ENCODE results near the gene IP6K1.

Gene IP6K1

DNA sequence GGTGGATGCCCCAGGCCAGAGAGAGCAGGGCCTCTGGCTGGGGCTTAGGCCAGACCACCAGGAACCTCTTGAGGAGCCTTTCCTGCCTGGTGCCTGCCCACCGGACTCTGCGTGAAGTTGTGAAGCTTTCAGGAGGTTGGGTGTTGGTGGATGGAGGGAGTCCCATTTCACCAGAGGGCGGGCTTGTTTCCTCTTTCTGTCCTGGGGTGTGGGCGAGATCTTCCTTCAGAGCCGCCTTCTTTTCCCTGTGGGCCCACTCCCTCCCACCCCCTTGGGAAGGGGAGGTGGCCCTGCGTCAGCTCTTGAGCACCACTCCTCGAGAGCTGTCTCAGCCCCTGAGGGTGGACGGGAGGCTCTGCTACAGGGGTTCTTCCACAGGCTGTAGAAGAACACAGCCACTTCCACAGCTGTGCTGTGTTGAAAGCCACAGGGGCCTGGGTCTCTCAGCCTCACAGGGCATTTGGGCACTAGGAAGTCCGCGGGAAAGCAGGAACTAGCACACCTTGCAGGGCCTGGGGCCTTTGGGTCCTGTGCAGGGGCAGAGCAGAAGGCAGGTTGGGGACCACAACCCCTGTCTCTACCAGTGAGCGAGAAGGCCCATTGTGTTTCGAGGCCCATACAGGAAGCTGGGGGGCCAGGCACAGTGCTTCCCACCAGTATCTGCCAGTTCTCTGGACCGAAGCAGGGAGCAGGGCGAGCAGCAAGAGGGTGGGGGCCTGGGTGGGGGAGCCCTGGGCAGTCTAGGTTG lies 69.0 kb downstream of the IP6K1 start:
- in situ Hi-C loops (cut with HindIII; ENCODE audit: low pct_ligation_motif_present, low pct_unique_long_range_greater_than_20kb, low sequenced_read_pairs), result no loop called here
- no peak for DNase-seq

- no peak for DNase-seq
- in situ Hi-C loops (cut with HindIII; ENCODE audit: low pct_ligation_motif_present, low pct_unique_long_range_greater_than_20kb, low sequenced_read_pairs), result no loop called here
Measured at GRCh38 chr3:49716691-49717210, 69.6 kb downstream of the IP6K1 start.

- in situ Hi-C loops (cut with HindIII; ENCODE audit: low pct_ligation_motif_present, low pct_unique_long_range_greater_than_20kb, low sequenced_read_pairs), result no loop called here
- no peak for DNase-seq
Measured at GRCh38 chr3:49716169-49716568, 70.2 kb downstream of the IP6K1 start.

DNA sequence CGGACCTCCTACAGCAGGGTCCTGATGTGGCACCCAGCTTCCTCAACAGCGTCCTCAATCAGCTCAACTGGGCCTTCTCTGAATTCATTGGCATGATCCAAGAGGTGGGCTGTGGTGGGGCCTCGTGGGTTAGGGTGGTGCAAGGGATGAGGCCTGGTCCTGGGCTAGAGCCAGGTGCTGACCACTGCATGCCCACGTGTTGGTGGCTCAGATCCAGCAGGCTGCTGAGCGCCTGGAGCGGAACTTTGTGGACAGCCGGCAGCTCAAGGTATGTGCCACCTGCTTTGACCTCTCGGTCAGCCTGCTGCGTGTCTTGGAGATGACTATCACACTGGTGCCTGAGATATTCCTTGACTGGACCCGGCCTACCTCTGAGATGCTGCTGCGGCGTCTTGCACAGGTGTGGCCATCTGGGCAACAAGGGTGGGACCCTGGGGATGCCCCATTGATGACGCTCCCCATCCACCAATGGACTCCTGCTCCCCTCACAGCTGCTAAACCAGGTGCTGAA lies 70.7 kb downstream of the IP6K1 start:
- DNase-seq, result no peak

DNA sequence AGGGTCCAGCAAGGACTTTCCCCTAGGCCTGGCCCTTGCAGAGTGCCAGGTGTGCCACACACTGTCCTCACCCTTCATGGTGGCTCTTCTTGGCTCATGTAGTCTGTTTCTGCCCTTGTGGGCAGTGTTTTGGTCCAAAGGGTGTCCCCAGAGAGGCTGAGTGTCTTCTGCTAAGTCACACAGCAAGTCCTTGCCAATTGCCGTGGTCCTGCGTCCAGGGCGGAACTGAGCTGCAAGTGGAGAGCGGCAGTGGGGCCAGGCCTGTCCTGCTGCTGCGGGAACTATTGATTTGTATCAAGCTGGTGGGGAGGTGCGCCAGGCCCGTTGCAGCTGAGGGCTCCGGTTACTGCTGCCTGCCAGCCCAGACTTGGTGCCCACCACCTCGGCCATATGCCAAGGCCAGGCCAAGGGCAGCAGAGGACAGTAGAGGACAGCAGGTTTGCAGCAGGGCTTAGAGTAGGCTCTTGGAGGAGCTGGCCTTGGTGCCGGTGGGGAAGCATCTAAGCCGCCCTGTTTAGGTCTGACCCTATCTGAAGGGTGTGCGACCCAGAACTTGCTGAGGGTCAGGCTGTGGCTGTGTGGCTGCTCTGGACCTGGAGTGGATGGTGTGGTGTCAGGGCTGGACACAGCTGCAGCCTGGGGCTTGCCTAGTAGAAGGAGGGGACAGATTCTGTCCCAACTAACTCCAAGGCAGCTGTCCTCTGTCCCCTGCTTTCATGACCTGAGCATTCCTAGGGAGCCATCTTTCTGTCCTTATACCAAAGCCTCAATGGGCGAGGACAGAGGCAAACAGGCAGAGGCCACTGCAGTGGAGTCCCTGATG lies 71.4 kb downstream of the IP6K1 start:
- DNase-seq, result no peak
- in situ Hi-C loops (cut with HindIII; ENCODE audit: low pct_ligation_motif_present, low pct_unique_long_range_greater_than_20kb, low sequenced_read_pairs), result no loop called here

More for the DNA sequence above, 70.7 kb downstream of the IP6K1 start:
- in situ Hi-C loops (cut with HindIII; ENCODE audit: low pct_ligation_motif_present, low pct_unique_long_range_greater_than_20kb, low sequenced_read_pairs), result no loop called here

GRCh38 chr3:49713336-49714105 lies 72.8 kb downstream of the IP6K1 start:
- no peak for DNase-seq
- in situ Hi-C loops (cut with HindIII; ENCODE audit: low pct_ligation_motif_present, low pct_unique_long_range_greater_than_20kb, low sequenced_read_pairs), result no loop called here

DNA sequence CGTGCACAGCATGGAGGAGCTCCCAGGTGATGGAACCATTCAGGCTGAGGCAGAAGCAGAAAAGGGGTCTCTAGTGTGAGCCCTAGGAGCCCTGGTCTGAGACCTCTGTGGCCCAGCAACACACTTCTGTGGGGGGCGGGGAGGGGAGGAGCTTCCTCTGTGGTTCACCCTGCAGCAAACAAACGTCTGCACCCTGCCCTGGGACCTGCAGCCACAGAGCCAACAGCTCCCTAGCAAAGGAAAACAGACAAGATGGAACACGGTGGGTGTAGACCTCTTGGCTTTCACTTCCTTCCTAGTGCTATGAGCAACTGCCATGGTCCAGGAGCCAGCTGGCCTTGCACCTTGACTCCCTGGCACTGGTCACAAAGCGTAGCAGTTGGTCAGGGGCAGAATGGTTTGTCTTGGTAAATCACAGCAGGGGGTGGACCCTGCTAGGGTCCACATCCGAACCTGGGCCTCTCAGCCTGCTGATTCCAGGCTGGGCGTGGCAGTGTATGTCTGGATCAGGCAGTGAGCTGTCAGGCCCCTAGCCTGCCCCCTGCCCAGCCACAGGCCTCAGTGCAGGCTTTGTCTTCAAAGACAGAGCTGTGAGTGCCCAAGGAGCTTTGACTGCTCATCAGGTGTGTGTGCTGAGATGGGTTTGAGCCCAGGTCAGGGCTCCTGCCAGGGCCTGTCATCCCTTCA lies 73.6 kb downstream of the IP6K1 start:
- in situ Hi-C loops (cut with HindIII; ENCODE audit: low pct_ligation_motif_present, low pct_unique_long_range_greater_than_20kb, low sequenced_read_pairs), result no loop called here
- DNase-seq, result no peak

DNA sequence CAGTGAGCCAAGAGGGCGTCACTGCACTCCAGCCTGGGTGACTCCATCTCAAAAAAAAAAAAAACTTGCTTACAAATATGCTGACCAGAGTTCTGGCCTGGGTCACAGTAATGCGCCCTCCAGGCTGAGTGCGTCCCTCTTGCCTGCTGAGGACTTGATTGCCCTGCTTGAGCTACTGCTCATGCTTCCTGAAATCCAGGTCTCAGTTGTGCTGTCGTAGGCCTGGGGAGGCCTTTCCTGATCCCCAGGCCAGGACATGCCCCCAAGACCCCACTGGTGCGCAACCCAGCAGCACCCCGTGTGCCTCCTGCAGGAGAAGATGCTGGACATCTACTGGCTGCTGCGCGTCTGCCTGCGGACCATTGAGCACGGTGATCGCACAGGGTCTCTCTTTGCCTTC lies 74.2 kb downstream of the IP6K1 start:
- in situ Hi-C loops (cut with HindIII; ENCODE audit: low pct_ligation_motif_present, low pct_unique_long_range_greater_than_20kb, low sequenced_read_pairs), result no loop called here
- no peak for DNase-seq

DNA sequence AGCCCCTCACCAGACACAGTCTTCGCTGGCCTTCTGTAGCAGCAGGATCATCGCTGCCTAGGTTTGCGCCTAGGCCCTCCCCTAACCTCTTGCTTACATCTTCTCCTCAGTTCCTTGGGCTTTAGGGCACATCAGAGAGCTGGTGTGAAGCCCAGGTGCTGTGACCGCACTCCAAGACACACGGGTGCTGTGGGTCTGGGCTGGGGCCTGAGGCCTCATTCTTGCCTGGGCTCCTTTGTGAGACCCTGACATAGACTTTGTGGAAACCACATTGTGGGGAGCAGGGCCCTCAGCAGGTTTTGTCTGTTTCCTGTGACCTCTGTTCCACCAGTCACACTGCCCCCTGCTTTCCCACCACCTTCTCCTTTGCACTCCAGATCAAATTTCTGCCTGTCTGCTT lies 74.9 kb downstream of the IP6K1 start:
- DNase-seq, result no peak
- in situ Hi-C loops (cut with HindIII; ENCODE audit: low pct_ligation_motif_present, low pct_unique_long_range_greater_than_20kb, low sequenced_read_pairs), result no loop called here

DNA sequence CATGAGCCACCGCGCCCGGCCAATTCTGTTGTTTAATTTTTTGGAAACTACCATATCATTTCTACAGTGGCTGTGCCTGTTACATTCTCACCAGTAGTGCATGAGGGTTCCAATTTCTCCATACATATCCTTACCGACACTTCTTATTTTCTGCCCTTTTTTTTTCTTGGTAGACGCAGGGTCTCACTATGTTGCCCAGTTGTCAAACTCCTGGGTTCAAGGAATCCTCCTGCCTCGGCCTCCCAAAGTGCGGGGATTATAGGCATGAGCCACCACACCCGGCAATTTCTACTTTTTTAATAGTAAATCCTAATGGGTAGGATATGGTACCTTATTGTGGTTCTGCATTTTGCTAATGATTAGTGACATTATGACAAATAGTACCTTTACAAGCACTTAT lies 76.5 kb downstream of the IP6K1 start:
- no peak for DNase-seq
- in situ Hi-C loops (cut with HindIII; ENCODE audit: low pct_ligation_motif_present, low pct_unique_long_range_greater_than_20kb, low sequenced_read_pairs), result no loop called here

DNA sequence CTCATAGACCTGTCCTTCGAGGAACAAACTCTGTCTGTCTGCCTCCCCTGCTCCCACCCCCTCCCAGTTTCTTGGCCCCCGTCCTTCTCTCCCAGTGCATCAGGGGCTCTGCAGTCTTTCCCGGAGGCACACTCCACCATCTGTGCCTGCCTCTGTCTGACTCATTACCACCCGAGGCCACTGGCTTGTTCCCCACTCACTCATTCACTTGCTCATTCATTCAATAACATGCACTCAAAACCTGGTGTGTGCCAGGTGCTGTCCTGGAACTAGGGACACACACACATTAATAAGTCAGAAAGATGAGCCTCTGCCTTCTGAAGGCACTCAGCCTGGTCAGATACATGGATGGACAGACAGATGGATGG lies 79.2 kb downstream of the IP6K1 start:
- in situ Hi-C loops (cut with HindIII; ENCODE audit: low pct_ligation_motif_present, low pct_unique_long_range_greater_than_20kb, low sequenced_read_pairs), result no loop called here
- DNase-seq, result peak; percentile 20

DNA sequence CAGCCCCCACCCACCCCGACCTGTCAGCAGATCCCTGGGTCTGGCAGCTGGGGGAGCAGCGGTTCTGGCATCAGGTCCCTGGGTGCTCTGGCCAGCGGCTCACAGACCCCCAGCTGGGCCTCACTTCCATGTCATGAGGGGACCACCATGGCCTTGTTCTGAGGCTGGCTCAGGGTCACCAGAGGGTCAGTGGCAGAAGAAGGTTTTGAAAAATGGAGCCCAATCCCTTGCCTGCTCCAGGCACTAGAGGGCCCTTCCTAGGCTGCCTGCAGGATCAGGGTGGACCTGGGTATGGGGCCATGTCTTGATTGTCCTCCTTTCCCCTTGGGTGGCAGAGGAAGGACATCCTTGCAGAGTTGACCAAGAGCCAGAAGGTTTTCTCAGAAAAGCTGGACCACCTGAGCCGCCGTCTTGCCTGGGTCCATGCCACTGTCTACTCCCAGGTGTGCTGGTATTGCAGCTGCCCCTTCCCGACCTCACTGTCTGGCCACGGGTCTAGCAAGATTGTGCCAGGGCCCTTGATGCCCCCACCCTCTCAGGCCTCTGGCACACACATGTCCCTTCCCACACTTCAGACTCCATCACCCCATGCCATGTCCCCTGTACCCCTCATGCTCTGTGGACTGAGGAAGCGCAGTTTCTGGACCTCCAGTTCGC lies 79.8 kb downstream of the IP6K1 start:
- no peak for DNase-seq
- in situ Hi-C loops (cut with HindIII; ENCODE audit: low pct_ligation_motif_present, low pct_unique_long_range_greater_than_20kb, low sequenced_read_pairs), result no loop called here

GRCh38 chr3:49705390-49705960 lies 80.9 kb downstream of the IP6K1 start:
- in situ Hi-C loops (cut with HindIII; ENCODE audit: low pct_ligation_motif_present, low pct_unique_long_range_greater_than_20kb, low sequenced_read_pairs), result no loop called here
- no peak for DNase-seq

GRCh38 chr3:49704629-49705028 lies 81.7 kb downstream of the IP6K1 start:
- in situ Hi-C loops (cut with HindIII; ENCODE audit: low pct_ligation_motif_present, low pct_unique_long_range_greater_than_20kb, low sequenced_read_pairs), result no loop called here

DNA sequence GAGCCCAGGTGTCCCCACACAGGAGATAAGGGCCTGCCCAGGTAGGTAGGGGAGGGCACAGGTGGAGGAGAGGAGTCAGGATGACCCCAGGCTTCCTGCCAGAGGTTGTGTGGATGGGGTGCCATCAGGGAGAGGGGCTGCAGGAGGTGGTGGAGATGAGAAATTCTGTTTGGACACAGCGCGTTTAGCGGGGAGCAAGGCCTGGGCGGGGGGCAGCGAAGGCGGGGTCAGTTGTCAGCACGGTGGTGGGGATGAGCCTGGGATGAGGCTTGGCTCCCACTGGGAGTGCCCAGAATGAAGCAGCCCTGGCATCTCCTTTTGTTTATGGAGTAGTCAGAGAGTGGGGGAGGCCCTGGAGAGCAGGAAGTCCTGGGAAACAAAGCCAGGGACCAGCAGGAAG lies 82.4 kb downstream of the IP6K1 start:
- no peak for DNase-seq
- in situ Hi-C loops (cut with HindIII; ENCODE audit: low pct_ligation_motif_present, low pct_unique_long_range_greater_than_20kb, low sequenced_read_pairs), result no loop called here

More at GRCh38 chr3:49704629-49705028, 81.7 kb downstream of the IP6K1 start:
- DNase-seq, result no peak

DNA sequence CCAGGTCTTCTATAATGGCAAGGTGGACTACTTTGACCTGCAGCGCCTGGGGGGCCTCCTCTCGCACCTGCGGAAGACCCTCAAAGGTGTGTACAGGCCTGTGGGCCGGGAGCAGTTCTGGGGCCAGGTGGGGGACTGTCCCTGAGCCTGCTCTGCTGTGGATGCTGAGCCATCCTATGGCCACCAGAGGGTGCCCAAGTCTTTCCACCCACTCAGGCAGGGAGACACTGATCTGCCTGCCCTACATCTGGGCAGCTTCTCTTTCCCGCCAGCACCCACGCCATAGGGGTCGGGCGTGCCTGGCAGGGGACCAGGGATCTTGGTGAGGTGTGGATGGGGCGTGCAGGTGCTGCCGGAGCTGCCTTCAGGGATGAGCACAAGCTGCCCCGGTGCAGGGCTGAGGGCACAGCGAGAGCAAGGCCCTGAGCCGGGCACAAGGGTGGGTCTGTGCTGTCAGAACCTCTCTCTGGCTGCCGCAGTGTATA lies 82.9 kb downstream of the IP6K1 start:
- peak; percentile 63 for DNase-seq
- in situ Hi-C loops (cut with HindIII; ENCODE audit: low pct_ligation_motif_present, low pct_unique_long_range_greater_than_20kb, low sequenced_read_pairs), result no loop called here

DNA sequence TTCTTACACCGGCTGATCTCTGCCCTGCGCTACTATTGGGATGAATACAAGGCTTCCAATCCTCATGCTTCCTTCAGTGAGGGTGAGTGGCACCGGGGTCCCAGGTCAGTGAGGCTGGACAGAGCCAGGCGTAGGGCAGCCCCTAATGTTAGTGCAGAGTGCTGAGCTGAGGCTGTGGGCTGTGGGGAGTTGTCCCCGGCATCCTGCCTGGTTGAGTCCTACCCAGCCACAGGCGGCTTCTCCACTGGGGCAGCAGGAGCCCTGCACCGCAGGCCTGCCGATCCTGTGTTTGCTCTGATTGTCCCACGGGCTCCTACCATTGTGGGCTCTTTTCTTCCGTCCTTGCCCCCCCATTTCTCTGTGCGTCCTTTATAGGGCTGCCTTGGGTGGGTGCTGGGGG lies 83.7 kb downstream of the IP6K1 start:
- DNase-seq, result no peak
- in situ Hi-C loops (cut with HindIII; ENCODE audit: low pct_ligation_motif_present, low pct_unique_long_range_greater_than_20kb, low sequenced_read_pairs), result no loop called here
